Heart left ventricle (tissue), 13 donors: ENCODE measurements around the gene OR4D5.

Experiments used
- POLR2A ChIP-seq, 2 donors: fragments of 450-650 bp; IDR thresholded peaks; one replicate each; pipeline ENCODE4 v1.6.1; 2017; ENCODE audit warnings: antibody characterized with exemption in 2 of 2, mild to moderate bottlenecking in 2 of 2, moderate library complexity in 2 of 2
- TF ChIP-seq, protein P1 (sequence below), 12 donors: fragments of 200-600 bp; sonication (generic) in 4 of 12; IDR thresholded peaks; one replicate each; pipeline versions ENCODE4 v1.5.0 to v1.8.0; 2018 to 2022; ENCODE audit warnings: antibody characterized with exemption in 12 of 12, mild to moderate bottlenecking in 5 of 12
- donor health status: ischemic (EF 13 %, LVEDD 7.1; RV severe dilation, severe dysfunction).
- donor health status: DM: no; HTN: yes; CAD: no.
- donor health status: DM: no; HTN: no; CAD: no.
- donor health status: ischemic (EF 25% LVEDD 6.9; RV normal size, moderate dysfunction).
- donor health status: ischemic (EF 25% LVEDD 5.7; RV mildly dilated, moderate dysfunction).
- donor health status: ischemic (EF 35%, LVEDD 5.7; RV mildly dilated, moderate dysfunction).
- donor health status: nonischemic (EF 11% LVEDD 7.7; RV severe dilation, severe dysfunction).
- donor health status: DM: yes; HTN: yes; CAD: no.
- donor health status: PGD.
- donor health status: ischemic (EF 29% LVEDD 5.4; RV normal size, mild dysfunction).
- donor health status: nonischemic (EF 23%, LVEDD 6.1; RV moderate dilation, normal function).

DNA sequence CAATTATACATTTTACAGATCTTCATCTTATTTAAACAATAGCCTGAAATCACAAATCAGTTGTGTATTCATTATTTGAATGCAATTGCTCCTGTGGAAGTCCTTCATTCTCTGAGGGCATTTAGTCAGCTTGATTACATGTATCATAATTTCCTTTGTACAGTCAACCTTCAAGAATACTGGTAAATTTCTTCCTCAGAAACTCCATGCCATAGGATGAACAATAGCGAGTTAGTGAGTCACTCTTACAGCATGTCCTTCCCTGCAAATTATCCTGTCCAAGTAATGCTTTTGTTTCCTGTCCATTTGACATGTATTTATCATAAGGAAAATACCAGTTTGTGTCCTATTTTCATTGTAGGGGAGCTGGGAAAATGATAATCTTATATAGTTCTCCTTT, 34.4 kb downstream of the OR4D5 start:
- TF ChIP-seq, protein P1, sequence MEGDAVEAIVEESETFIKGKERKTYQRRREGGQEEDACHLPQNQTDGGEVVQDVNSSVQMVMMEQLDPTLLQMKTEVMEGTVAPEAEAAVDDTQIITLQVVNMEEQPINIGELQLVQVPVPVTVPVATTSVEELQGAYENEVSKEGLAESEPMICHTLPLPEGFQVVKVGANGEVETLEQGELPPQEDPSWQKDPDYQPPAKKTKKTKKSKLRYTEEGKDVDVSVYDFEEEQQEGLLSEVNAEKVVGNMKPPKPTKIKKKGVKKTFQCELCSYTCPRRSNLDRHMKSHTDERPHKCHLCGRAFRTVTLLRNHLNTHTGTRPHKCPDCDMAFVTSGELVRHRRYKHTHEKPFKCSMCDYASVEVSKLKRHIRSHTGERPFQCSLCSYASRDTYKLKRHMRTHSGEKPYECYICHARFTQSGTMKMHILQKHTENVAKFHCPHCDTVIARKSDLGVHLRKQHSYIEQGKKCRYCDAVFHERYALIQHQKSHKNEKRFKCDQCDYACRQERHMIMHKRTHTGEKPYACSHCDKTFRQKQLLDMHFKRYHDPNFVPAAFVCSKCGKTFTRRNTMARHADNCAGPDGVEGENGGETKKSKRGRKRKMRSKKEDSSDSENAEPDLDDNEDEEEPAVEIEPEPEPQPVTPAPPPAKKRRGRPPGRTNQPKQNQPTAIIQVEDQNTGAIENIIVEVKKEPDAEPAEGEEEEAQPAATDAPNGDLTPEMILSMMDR (IDR thresholded peaks at IDR 0.05) = no peak
- no peak for TF ChIP-seq POLR2A (IDR thresholded peaks at IDR 0.05)
